HG02852 (cell line): Measurements from ENCODE around the gene MAP3K20.
"Not testable (repeated sequence)": the region's sequence is repeated elsewhere in the genome, so short reads cannot be mapped to it uniquely, and the experiment has no call there.

ENCODE experiments used
- ATAC-seq: cut with Tn5 transposase; IDR thresholded peaks from one replicate; pipeline ENCODE4 v1.9.1; 2021; ENCODE audit warnings: mild to moderate bottlenecking, moderate library complexity; ENCODE audit not compliant: unreplicated experiment

The MAP3K20 gene

DNA sequence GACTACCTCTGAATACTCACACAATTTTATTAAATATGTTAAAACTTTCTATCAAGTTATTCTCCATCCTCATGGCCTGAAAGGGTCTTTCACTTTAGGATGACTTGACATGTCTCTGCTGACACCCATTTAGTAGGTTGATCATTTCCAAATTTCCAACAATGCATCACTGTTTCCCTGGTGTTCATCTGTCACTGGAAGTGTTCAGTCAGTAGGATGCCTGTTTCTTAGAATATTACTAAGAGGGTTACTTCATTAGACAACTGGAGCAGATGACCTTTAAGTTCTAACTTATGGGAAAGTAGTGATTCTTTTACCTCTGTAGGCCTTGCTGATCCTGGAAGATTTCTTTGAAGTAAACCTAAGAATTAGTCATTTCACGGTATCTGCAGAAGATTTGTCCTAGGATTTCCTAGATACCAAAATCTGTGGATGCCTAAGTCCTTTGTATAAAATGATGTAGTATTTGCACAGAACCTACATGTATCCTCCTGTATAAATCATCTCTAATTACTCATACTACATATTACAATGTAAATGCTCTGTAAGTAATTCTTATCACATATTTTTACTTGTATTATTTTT is 77.7 kb downstream of the MAP3K20 start:
- no peak for ATAC-seq

DNA sequence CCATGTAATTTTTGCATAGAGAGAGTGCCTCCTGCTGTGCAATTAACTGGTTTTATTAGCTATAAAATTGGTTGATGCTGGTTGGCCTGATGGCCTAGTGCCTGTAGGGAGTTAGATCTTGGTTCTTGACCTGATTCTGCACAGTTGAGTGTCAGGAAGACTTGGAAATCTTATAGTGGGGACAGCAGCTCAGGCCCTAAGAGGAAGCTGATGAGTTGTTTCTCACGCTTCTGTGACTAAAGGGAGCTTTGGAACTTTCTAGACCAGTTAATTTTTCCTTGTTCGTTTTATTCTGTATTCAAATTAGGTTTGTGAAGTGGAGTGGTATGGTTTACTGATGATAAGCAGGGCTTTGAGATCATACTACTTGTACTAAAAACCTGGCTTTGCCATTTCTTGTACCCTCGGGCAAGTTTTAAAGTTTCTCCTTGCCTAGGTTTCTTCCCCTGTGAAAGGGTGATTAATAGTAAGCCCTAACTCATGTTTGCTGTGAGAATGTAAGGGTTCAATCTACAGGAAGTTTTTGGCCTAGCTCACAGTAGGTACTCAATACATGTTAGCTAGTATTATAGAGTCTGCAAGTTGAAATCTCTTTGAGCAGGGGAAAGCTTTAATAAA is 82.1 kb downstream of the MAP3K20 start:
- ATAC-seq: no peak

DNA sequence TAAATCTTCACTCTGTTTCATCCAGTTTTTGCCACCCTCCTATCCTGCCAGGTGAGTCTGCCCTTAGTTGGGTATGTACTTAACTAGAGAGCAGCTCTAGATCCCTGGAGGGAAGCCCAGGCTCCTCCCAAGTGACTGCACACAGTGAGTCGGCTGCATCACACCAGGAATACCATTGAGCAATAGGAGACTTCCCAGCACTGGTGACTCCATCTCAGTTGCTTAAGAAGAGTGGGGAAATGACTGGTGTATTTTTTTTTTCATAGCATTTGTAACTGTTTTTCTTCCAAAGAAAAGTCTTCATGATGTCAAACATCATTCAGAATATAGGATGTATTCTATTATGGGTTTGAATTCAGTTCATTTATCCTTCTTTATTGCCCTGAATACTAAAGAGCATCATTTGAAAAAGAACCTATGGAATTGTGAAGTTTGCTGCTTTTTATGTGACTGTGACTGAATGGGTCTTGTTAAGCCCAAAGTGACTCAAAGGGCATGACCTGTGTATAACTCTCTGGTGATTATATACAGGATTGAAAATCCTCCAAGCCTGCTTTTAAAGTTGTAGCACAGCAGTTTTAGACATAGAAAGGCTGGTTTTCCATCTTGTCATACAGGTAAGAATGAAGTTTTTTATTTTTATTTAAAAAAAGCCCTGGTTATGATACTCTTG is 84.3 kb downstream of the MAP3K20 start:
- ATAC-seq: no peak

DNA sequence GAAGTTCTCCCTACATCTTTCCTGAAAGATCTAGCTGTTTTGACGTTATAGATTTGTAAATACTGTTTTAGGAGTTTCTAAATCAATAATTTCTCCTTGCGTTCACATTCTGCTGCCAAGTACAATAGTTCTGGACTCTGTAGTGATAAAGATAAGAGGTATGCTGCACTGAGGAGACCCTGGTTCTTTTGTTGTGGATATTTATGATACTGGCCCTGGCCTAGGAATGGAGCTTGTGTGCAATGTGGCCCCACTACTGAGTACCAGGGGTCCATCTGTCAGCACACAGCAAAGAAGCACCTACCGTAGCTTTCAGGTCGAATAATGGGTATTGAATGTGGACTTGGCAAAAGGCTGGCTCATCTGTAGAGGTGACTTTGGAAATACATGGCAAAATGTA is 85.0 kb downstream of the MAP3K20 start:
- no peak for ATAC-seq

DNA sequence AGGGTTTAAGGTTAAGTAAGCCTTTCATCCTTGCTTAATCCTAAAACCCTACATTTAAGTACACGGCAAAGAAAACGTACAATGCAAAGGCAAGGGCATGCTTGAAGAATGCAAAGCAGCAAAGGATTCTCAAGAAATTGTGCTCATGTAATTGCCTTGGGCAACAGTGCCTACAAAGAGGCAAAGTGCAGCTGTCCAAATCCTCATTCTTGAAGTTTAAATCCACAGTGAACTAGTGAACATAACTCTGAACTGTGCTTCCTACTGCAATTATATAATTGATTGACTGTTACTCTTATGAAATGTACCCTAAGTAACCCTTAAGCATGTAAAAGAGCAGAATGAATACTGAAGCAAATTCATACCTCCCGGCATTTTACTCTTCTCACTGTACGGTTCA is 85.4 kb downstream of the MAP3K20 start:
- ATAC-seq: no peak

DNA sequence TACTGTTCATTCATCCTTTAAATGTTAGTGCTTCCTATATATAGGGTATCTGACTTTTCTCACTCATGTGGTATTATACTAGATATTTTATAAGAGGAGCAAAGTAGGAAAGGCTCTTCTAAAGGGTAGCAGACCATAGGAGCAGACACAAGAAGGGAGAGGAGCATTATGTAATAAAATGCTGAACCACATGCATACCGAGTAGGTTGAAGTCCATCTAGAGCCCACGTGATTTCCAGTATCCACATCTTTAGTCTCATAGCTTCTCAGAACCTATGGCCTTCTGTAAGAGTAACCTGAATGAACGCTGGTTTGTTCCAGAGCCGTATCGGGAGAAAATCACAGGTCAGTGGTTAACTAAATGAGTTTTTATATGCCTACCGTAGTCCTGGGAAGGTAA is 85.9 kb downstream of the MAP3K20 start:
- no peak for ATAC-seq

DNA sequence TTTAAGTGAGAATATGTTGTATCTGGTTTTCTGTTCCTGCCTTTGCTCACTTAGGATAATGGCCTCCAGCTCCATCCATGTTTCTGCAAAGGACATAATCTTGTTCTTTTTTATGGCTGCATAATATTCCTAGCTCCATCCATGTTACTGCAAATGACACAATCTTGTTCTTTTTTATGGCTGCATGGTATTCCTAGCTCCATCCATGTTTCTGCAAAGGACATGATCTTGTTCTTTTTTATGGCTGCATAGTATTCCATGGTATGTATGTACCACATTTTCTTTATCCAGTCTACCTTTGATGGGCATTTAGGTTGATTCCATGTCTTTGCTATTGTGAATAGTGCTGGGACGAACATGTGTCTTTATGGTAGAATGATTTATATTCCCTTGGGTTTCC is 87.7 kb downstream of the MAP3K20 start:
- not testable (repeated sequence) for ATAC-seq

DNA sequence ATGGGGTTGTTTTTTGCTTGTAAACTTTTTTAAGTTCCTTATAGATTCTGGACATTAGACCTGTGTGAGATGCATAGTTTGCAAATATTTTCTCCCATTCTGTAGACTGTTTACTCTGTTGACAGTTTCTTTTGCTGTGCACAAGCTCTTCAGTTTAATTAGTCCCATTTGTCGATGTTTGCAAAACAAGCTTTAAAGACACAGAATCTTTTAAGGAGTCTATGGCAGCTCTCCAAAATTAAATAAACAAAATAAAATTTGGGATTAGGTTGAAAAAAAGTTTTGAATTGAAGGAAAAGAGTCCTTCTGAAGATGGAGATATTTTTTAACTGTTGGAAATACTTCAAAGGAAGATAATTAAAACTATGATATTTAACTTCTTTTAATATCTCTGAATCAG is 88.8 kb downstream of the MAP3K20 start:
- ATAC-seq: no peak

DNA sequence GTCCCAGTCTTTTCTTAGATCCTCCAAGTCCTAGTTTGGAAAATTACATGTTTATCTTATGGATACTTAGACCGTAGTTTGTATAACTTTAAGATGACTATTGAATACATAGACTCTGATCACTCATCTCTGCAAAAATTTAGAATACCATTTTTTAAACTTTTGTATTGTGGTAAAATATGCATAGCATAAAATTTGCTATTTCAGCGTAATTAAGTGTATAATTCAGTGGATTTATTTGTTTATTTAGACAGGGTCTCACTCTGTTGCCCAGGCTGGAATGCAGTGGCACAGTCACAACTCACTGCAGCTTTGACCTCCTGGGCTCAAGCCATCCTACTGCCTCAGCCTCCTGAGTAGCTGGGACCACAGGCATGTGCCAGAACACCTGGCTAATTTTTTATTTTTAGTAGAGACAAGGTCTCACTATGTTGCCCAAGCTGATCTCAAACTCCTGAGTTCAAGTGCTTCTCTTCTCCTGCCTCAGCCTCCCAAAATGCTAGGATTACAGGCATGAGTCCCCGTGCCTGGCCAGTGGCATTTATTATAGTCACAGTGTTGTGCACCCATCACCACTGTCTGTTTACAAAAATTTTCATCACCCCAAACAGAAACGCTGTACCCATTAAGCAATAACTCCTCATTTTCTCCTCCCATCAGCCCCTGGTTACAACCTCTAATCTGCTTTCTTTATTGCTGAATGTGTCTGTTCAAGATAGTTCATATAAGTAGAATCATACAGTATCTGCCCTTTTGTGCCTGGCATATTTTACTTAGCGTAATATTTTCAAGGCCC is 90.0 kb downstream of the MAP3K20 start:
- ATAC-seq: no peak

DNA sequence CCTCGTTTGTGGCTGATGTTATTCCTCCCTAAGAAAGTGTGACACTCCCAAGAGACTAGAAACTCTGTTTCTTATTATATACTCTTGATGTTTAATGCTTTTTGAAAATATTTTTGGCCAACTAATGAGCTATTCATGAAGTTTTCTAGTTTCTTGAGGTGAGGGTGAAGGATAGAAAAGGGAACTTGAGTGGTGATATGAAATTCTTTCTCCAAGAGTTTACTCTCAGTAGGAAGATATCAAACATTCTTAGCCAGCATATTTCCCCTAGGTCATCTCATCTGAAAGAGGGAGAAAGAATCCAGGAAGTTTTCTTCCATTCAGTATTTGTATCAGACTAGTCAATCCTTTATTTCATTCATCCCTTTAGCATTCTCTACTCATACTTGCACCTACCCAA is 95.7 kb downstream of the MAP3K20 start:
- ATAC-seq: no peak

DNA sequence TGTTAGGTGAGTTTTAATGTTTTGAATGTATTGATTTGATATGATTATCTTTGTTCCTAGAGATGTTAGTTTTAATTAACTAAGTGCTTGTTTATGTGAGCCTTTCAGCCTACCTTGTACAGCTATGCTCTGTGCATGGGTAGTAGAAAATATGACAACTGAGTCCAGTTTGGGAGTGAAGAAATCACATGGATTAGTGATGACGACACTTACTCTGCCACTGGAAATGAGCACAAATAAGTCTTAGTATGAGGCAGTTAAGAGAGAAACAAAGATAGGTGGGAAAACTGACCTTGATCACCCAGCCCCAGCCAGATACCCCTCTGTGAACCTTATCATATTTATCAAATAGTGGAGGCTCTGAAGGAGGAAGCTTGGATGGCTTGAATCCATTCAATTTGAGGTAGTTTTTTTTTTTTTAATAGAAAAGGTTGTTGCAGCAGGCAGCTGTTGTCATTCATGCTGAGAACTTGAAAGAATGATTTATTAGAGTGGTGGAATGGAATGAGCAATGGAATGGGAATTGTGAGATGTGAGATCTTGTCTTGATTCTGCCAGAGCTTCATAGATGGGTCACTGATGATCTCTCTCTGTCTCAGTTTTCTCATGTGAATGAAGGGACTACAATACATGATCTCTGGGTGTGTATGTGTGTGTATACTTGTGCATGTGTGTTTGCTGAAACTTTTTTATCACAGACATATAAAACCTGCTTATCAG is 96.4 kb downstream of the MAP3K20 start:
- ATAC-seq: no peak

DNA sequence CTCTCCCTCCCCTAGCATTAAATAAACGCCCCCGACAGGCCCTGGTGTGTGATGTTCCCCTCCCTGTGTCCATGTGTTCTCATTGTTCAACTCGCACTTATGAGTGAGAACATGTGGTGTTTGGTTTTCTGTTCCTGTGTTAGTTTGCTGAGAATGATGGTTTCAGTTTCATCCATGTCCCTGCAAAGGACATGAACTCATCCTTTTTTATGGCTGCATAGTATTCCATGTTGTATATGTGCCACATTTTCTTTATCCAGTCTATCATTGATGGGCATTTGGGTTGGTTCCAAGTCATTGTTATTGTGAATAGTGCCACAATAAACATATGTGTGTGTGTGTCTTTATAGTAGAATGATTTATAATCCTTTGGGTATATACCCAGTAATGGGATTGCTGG is 98.7 kb downstream of the MAP3K20 start:
- ATAC-seq: not testable (repeated sequence)

DNA sequence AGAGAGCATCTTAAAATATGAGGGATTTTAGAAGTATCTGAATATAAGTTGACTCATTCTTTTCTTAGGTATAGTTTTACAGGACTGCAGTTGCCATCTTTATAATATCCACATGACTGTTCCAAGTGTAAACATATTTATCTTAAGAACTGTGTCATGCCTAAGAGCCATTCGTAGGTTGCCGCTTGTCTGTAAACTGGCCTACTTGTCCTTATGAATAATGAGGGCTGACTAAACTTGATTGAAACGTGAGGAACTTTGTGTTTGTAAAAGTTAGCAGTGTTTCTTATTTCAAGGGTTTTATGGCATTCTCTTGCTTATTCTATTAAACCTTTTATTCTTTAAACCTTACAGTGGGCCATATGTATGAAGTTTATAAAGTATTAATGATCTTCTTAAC is 99.6 kb downstream of the MAP3K20 start:
- ATAC-seq: no peak

DNA sequence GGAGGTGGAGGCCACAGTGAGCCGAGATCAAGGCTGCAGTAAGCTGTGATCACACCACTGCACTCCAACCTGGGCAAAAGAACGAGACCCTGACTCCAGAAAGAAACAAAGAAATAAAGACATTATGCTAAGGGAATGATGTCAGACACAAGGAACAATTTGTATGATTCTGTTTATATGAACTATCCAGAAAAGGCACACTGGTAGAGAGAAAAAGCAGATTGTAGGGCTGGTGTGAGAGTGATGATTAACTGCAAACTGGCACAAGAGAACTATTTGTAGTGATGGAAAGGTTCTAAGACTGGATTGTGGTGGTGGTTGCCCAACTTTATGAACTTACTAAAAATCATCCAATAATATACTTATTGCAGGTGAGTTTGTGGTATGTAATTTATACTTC is 106.3 kb downstream of the MAP3K20 start:
- ATAC-seq: no peak

DNA sequence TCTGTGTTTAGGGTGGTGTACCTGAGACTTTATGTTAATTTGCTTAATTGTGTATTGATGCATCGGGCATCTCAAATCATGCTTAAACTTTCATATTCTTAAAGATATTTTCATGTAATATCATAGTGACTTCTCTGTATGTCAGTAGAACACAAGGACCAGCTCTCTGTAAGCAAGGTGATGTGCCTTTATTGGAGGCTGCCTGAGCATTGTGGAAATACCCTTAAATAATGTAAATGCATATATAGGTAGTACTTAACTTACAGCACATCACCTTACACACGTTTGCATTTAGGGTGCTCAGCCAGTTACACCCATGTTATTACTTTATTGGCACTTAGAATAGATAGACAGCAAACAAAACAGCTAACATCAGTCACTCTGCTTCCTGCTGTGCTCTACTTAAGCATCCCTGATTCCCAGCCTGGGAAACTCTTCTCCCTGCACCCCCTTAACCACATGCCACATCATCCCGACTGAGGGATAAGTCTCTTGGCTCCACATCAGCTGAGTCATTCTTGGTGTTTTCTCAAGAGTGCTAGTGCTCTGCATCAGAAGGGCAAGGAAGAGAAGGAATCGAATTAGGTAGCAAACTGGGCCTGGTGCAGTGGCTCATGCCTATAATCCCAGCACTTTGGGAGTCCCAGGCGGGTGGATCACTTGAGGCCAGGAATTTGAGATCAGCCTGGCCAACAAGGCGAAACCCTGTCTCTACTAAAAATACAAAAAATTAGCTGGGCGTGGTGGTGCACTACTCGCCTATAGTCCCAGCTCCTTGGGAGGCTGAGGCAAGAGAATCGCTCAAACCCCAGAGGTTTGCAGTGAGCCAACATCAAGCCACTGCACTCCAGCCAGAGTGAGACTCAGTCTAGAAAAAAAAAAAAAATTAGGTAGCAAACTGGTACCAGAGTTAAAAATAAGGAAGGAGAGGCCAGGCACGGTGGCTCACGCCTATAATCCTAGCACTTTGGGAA is 108.7 kb downstream of the MAP3K20 start:
- ATAC-seq: no peak

DNA sequence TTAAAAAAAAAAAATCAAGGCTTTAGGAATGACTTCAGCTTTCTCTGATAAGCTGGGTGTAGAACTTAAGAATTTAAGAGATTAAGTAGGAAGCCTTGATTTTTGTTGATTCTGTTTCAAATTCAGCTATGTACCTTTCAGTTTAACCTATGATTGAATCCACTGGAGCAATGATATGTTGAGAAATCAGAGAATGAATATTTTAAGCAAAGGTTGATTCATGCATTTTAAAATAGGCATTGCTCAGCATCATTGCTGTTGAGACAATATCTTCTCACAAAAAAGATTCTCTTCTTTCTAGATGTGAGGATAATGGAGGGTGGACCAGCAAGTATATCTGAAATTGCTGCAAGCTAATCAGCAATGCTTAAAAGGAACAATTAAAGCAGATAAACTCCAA is 109.8 kb downstream of the MAP3K20 start:
- no peak for ATAC-seq

DNA sequence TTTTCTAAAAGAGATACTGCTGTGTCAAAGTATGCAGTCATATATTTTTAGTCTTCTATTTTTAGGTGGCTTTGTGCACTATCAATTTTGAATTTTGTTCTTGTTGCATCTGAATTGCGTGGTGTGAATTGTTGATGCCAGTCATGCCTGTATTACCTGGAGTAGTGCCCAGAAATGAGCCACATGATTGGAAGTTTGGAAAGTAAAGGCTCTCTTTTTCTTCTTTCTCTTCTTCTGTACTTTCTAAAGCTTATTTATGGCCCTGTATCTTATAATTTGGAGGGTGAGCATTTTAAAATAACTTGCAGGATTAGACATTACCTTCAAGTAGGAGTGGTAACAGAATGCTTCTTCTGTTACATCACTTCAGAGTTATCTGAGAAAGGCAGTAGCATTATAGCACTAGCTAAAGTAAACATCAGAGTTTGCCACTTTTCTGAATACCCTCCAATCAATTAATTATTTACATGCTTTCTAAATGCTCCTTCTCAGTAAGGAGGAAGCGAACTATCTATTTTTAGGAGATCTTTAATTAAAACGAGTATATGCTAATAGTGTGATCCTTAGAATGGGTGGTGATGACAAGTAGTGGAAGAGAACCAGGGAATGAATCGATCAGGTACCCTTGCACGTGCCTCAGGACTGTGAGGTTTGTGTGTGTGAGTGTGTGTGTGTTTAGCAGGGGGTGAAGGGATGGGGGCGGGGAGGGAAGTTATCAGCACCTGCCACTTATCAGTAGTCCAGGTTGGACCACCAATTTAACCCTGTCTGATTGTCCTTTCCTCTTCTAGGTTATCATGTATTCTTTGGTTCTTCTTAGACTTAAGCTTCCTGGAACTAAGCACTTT is 112.5 kb downstream of the MAP3K20 start:
- ATAC-seq: no peak

DNA sequence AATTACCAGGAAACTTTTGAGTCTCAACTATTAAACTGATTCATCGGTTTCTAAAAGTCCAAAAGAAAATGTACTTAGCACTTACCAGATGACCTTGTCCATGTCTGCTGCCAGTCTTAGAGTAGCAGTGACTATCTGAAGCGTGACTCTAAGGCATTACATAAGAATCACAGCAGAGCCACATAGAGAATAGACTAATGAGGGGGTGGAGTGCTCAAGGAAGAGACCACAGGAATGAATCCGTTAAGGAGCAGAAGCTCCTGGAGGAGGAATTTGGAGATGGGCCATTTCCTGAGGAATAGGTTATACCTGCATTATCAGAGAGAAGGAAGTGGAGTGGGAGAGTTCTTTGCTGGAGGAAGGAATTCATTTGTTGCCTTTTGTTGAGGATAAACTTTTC is 116.0 kb downstream of the MAP3K20 start:
- no peak for ATAC-seq

DNA sequence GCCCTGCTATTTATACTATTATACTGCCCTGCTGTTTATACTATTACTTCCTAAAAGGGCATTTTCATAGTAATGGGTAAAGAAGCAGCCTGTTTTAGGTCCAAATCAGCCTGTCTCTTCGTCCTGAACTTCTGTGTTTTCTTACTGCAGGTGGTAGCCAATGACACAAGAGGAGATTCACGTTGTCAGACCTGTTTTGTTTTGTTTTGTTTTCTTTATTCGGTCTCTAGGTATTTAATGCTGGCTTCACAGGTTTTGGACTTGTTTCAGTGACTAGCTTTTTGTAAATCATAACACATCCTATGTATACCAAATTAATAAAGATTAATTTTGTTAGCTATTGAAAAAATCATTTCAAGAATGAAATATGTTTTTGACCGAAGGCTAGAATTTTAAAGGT is 116.4 kb downstream of the MAP3K20 start:
- no peak for ATAC-seq
